Gastroesophageal sphincter (tissue), 4 donors: ENCODE results near the gene CST7. TPM values are rescaled to one million over a fixed set of nuclear protein-coding genes. Genes with fewer than 3 reads are reported as not detected.

Experiments used
- ATAC-seq: fragments of 150-250 bp; one replicate; pipeline ENCODE4 v1.9.1; 2016; ENCODE audit warnings: mild to moderate bottlenecking, moderate library complexity
- H3K27ac ChIP-seq, 4 donors: fragments of 200-600 bp; sonication (generic) in 3 of 4; 1 replicate in 3 of 4; 2 replicates in 1 of 4; pipeline ENCODE4 v1.5.1; 2016 to 2019
- H3K27me3 ChIP-seq: fragments of 200-600 bp; sonication (generic); one replicate; pipeline ENCODE4 v1.5.1; 2019
- H3K36me3 ChIP-seq, 2 donors: fragments of 200-600 bp; sonication (generic); one replicate each; pipeline ENCODE4 v1.5.1; 2019; ENCODE audit warnings: control low read depth in 1 of 2
- H3K4me1 ChIP-seq, 3 donors: fragments of 200-600 bp; sonication (generic); 1 replicate in 2 of 3; 2 replicates in 1 of 3; pipeline ENCODE4 v1.5.1; 2016 to 2019; ENCODE audit warnings: control low read depth in 2 of 3
- H3K4me3 ChIP-seq, 2 donors: fragments of 200-600 bp; sonication (generic); one replicate each; pipeline ENCODE4 v1.5.1; 2019; ENCODE audit warnings: mild to moderate bottlenecking in 1 of 2, moderate library complexity in 1 of 2
- H3K9me3 ChIP-seq, 3 donors: fragments of 200-600 bp; sonication (generic); one replicate each; pipeline ENCODE4 v1.5.1; 2017 to 2019; ENCODE audit warnings: control low read depth in 2 of 3
- EP300 ChIP-seq: sonication (generic); formaldehyde crosslinking; IDR thresholded peaks from one replicate; pipeline ENCODE4 v1.6.1; 2017; ENCODE audit warnings: antibody characterized with exemption, mild to moderate bottlenecking
- POLR2A ChIP-seq, 2 donors: fragments of 450-650 bp; IDR thresholded peaks; one replicate each; pipeline ENCODE4 v1.6.1; 2017; ENCODE audit warnings: antibody characterized with exemption in 2 of 2, mild to moderate bottlenecking in 2 of 2, moderate library complexity in 1 of 2
- POLR2AphosphoS5 ChIP-seq: sonication (generic); formaldehyde crosslinking; IDR thresholded peaks from one replicate; pipeline ENCODE4 v1.6.1; 2017; ENCODE audit warnings: antibody characterized with exemption
- WGBS, 2 donors: methylation state at CpG; one replicate each; pipeline ENCODE4 v1.1.5; 2018; ENCODE audit warnings: low coverage in 1 of 2; 5-methylcytosine and 5-hydroxymethylcytosine counted together
- total RNA-seq, 4 donors: library from RNA; depleted of rRNA; stranded (reverse); fragments of >200 nt; gene quantifications; one replicate each; pipeline ENCODE4 v1.1.0, GENCODE V29; 2016
- TF ChIP-seq, protein P1 (sequence below), 4 experiments: fragments of 200-600 bp in 2 of 4; fragments of 450-650 bp in 2 of 4; sonication (generic) in 1 of 4; IDR thresholded peaks; one replicate each; pipeline ENCODE4 v1.5.1; 2017 to 2019; ENCODE audit warnings: antibody characterized with exemption in 4 of 4, mild to moderate bottlenecking in 2 of 4, moderate library complexity in 2 of 4

The CST7 gene
- total RNA-seq, 4 donors from 2014 or later: 0.37 to 4.0 TPM; not detected in 2

DNA sequence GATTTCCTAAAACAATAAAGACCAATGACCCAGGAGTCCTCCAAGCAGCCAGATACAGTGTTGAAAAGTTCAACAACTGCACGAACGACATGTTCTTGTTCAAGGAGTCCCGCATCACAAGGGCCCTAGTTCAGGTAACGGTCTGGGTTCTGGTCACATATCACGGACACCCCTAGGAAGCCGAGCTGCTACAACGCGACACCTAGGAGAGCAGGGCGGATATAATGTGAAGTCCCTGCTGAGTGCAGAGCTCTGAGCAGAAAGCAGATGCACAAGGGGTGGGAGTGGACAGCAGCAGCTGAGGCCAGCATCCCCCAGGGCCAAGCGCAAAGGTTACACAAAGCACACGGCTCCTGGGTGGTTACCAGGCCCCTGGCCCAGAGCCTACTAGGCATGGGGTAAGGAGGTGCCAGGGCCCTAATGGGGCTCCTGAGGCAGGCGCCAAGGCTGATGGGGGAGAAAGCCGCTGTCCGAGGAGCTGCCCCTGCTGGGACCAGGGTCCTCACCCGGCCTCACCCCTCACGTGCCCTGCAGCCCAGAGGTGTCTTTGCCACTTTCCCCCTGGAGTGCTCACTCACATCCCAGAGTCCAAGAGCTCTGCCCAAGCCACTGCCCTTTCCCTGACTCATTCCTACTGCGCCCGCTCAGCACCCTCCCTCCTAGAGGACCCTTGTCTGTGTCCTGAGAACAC, 8.4 kb downstream of the CST7 start:
- no peak for ATAC-seq
- H3K4me1 ChIP-seq: no peaks in the 10 kb centered on the region
- H3K27me3 ChIP-seq: no peaks in the 10 kb centered on the region
- H3K36me3 ChIP-seq: peaks cover 0 to 75% of the 10 kb centered on the region in 2 donors
- TF ChIP-seq, protein P1, sequence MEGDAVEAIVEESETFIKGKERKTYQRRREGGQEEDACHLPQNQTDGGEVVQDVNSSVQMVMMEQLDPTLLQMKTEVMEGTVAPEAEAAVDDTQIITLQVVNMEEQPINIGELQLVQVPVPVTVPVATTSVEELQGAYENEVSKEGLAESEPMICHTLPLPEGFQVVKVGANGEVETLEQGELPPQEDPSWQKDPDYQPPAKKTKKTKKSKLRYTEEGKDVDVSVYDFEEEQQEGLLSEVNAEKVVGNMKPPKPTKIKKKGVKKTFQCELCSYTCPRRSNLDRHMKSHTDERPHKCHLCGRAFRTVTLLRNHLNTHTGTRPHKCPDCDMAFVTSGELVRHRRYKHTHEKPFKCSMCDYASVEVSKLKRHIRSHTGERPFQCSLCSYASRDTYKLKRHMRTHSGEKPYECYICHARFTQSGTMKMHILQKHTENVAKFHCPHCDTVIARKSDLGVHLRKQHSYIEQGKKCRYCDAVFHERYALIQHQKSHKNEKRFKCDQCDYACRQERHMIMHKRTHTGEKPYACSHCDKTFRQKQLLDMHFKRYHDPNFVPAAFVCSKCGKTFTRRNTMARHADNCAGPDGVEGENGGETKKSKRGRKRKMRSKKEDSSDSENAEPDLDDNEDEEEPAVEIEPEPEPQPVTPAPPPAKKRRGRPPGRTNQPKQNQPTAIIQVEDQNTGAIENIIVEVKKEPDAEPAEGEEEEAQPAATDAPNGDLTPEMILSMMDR (IDR thresholded peaks at IDR 0.05): no peak
- TF ChIP-seq EP300 (no peak), POLR2A (IDR thresholded peaks at IDR 0.05) (no peak), POLR2AphosphoS5 (no peak)
- H3K9me3 ChIP-seq: no peaks in the 10 kb centered on the region
- no peak overlapping the region for H3K4me3 ChIP-seq
- H3K27ac ChIP-seq: no peak overlapping the region
- WGBS, 2 donors: 40 to 95% methylated on average over 1 to 3 of the region's 18 CpGs

DNA sequence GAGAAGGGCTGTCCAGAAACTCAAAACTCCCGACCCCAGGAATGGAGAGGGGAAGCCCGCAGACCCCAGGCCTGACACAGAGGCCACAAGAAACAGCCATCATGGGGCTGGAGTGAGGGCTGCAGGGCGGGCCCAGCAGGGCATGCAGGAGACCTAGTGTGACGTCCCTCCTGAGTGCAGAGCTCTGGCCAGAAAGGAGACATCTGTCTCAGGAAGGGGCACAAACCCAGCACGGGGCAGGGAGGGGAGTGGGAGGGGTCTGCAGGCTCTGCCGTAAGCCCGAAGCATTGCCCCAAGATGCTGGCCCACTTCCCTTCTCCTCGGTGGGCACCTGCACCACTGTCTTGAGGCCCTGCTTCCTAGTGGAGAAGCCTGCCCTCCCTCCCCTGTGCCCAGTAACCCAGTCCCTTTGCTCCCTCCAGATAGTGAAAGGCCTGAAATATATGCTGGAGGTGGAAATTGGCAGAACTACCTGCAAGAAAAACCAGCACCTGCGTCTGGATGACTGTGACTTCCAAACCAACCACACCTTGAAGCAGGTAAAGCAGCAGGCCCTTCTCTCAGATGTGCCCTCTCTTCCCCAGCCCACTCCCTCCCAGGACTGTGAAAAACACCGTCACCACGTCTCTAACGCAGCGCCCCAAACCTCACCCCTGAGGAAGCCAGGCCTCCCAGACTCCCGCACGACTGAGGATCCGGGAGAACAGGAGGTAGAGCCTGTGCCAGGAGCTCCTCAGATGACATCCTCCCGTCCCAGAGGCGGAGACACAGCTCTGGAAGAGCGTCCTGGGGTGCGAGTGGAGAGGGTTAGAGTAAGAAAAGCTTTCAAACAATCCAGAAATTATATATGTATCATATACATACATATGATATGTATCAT, 9.7 kb downstream of the CST7 start:
- Histone ChIP-seq H3K4me1 (no peaks in the 10 kb centered on the region), H3K27me3 (no peaks in the 10 kb centered on the region), H3K4me3 (no peak overlapping the region), H3K36me3 (peaks cover 0 to 86% of the 10 kb centered on the region in 2 donors), H3K27ac (no peak overlapping the region), H3K9me3 (no peaks in the 10 kb centered on the region)
- TF ChIP-seq EP300: no peak
- no peak for TF ChIP-seq POLR2A (IDR thresholded peaks at IDR 0.05)
- TF ChIP-seq POLR2AphosphoS5: no peak
- TF ChIP-seq, protein P1 (IDR thresholded peaks at IDR 0.05): no peak
- ATAC-seq: no peak
- 72 to 76% methylated on average over 6 to 11 of the region's 20 CpGs for WGBS, 2 donors

DNA sequence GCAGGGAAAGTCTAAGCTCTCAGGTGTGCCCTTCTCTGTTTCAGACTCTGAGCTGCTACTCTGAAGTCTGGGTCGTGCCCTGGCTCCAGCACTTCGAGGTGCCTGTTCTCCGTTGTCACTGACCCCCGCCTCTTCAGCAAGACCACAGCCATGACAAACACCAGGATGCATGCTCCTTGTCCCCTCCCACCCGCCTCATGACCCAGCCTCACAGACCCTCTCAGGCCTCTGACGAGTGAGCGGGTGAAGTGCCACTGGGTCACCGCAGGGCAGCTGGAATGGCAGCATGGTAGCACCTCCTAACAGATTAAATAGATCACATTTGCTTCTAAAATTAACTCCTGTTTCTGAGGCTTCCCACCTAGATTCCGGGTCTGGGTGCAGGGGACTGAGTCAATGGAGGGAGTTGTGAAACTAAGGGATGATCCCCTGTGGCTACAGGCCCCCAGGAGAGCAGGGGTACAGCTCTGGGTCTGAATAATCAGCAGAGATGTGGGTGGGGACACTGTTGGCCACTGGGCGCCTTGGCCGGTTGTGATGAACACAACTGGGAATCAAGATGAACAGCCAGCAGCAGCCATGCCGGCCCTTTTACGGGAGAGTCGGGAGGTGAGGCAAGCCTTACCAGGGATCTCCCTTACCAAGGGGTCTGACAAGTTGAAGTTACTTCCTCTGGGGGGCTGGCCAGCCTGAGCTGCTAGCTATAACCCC, 10.7 kb downstream of the CST7 start:
- WGBS, 2 donors: 71% methylated on average over 7 of the region's 14 CpGs; no CpG with 5 or more reads in 1 of the 2 donors
- ATAC-seq: no peak
- no peaks in the 10 kb centered on the region for H3K4me1 ChIP-seq
- TF ChIP-seq, protein P1 (IDR thresholded peaks at IDR 0.05): no peak
- TF ChIP-seq POLR2AphosphoS5 (no peak), POLR2A (IDR thresholded peaks at IDR 0.05) (no peak), EP300 (no peak)
- peaks cover 0 to 89% of the 10 kb centered on the region in 2 donors for H3K36me3 ChIP-seq
- no peak overlapping the region for H3K4me3 ChIP-seq
- no peak overlapping the region for H3K27ac ChIP-seq
- H3K9me3 ChIP-seq: no peaks in the 10 kb centered on the region
- no peaks in the 10 kb centered on the region for H3K27me3 ChIP-seq

DNA sequence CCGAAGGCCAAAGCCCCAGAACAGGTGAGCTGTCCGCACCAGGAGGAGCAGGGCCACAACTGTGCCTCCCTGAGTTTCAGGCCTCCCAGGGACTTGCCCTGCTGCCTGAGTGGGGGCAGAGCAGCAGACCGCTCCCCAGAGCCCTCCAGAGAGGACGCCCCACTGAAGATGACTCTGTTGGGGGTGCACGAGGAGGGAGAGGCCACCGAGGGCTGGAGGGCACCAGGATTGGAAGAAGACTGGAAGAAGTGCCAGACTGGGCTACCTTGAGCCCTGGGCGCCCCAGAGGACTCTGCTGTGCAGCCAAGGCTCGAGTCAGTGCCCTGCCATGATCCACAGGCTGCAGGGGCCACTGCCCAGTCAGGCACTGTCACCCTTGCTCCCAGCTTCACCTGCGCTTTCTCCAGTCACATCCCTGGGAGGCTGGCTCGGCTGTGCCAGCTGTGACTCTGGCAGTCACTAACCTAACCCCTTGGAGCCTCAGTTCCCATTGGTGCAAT, 11.3 kb downstream of the CST7 start:
- Histone ChIP-seq H3K27ac (no peak overlapping the region), H3K4me1 (no peaks in the 10 kb centered on the region), H3K4me3 (no peak overlapping the region), H3K27me3 (no peaks in the 10 kb centered on the region), H3K9me3 (no peaks in the 10 kb centered on the region), H3K36me3 (peaks cover 0 to 95% of the 10 kb centered on the region in 2 donors)
- WGBS, 2 donors: 80% methylated on average over 1 of the region's 10 CpGs; no CpG with 5 or more reads in 1 of the 2 donors
- TF ChIP-seq EP300 (no peak), POLR2A (IDR thresholded peaks at IDR 0.05) (no peak), POLR2AphosphoS5 (no peak)
- TF ChIP-seq, protein P1 (IDR thresholded peaks at IDR 0.05): no peak
- ATAC-seq: no peak
